ENCODE results near the gene OR2T4. TPM values are rescaled to one million over a fixed set of nuclear protein-coding genes. Genes with fewer than 3 reads are reported as not detected.

OR2T4 gene
- total RNA-seq: not detected in 2 replicates

- no peaks in the 10 kb centered on the region for H3K27me3 ChIP-seq (ENCODE audit: control insufficient read depth, insufficient read depth, low read length)
These were observed at the start of gene OR2T4 for GRCh38 chr1:248361121-248361715. Gene OR2T4, plus strand, starts transcription at chr1:248361665. Its CDS starts 0 bp downstream, at chr1:248361665.

GRCh38 chr1:248316796-248317195 lies 44.7 kb upstream of the OR2T4 start:
- DNase-seq (ENCODE audit: low read depth): no peak
- no peaks in the 10 kb centered on the region for H3K36me3 ChIP-seq (ENCODE audit: control insufficient read depth, insufficient read depth, low read length)
- no peak overlapping the region for H3K4me3 ChIP-seq (ENCODE audit: low read depth, low read length)
- TF ChIP-seq CTCF (IDR thresholded peaks at IDR 0.05; ENCODE audit: insufficient read depth, low read length, poor library complexity, severe bottlenecking): no peak
- no peaks in the 10 kb centered on the region for H3K27me3 ChIP-seq (ENCODE audit: control insufficient read depth, insufficient read depth, low read length)

More at GRCh38 chr1:248361121-248361715, at the start of gene OR2T4:
- Histone ChIP-seq H3K4me3 (ENCODE audit: low read depth, low read length) (no peak within 1 kb of the TSS), H3K36me3 (ENCODE audit: control insufficient read depth, insufficient read depth, low read length) (no peaks in the 10 kb centered on the region)
- no peak for TF ChIP-seq CTCF (IDR thresholded peaks at IDR 0.05; ENCODE audit: insufficient read depth, low read length, poor library complexity, severe bottlenecking)
- no peak for DNase-seq (ENCODE audit: low read depth)

- no peaks in the 10 kb centered on the region for H3K36me3 ChIP-seq (ENCODE audit: control insufficient read depth, insufficient read depth, low read length)
- no peak for DNase-seq (ENCODE audit: low read depth)
- no peak within 1 kb of the TSS for H3K4me3 ChIP-seq (ENCODE audit: low read depth, low read length)
- no peaks in the 10 kb centered on the region for H3K27me3 ChIP-seq (ENCODE audit: control insufficient read depth, insufficient read depth, low read length)
- TF ChIP-seq CTCF (IDR thresholded peaks at IDR 0.05; ENCODE audit: insufficient read depth, low read length, poor library complexity, severe bottlenecking): no peak
These were observed 37.0 kb upstream of the OR2T4 start, which contains the start of gene OR2M7 for GRCh38 chr1:248324468-248324867. Gene OR2M7, minus strand, starts transcription at chr1:248324568. Its CDS starts 0 bp downstream, at chr1:248324568.

GRCh38 chr1:248343451-248343850 lies 18.0 kb upstream of the OR2T4 start:
- no peak for TF ChIP-seq CTCF (IDR thresholded peaks at IDR 0.05; ENCODE audit: insufficient read depth, low read length, poor library complexity, severe bottlenecking)

GRCh38 chr1:248348475-248348874 lies 13.0 kb upstream of the OR2T4 start, which contains the start of gene OR14C36:
Gene OR14C36, plus strand, starts transcription at chr1:248348775. Its CDS starts 0 bp downstream, at chr1:248348775.
- TF ChIP-seq CTCF (IDR thresholded peaks at IDR 0.05; ENCODE audit: insufficient read depth, low read length, poor library complexity, severe bottlenecking): no peak
- no peaks in the 10 kb centered on the region for H3K36me3 ChIP-seq (ENCODE audit: control insufficient read depth, insufficient read depth, low read length)
- no peaks in the 10 kb centered on the region for H3K27me3 ChIP-seq (ENCODE audit: control insufficient read depth, insufficient read depth, low read length)
- no peak for DNase-seq (ENCODE audit: low read depth)
- no peak within 1 kb of the TSS for H3K4me3 ChIP-seq (ENCODE audit: low read depth, low read length)

More at GRCh38 chr1:248343451-248343850, 18.0 kb upstream of the OR2T4 start:
- Histone ChIP-seq H3K27me3 (ENCODE audit: control insufficient read depth, insufficient read depth, low read length) (no peaks in the 10 kb centered on the region), H3K36me3 (ENCODE audit: control insufficient read depth, insufficient read depth, low read length) (no peaks in the 10 kb centered on the region), H3K4me3 (ENCODE audit: low read depth, low read length) (no peak overlapping the region)
- no peak for DNase-seq (ENCODE audit: low read depth)

GRCh38 chr1:248359415-248359814 lies 2.0 kb upstream of the OR2T4 start:
- no peaks in the 10 kb centered on the region for H3K36me3 ChIP-seq (ENCODE audit: control insufficient read depth, insufficient read depth, low read length)
- TF ChIP-seq CTCF (IDR thresholded peaks at IDR 0.05; ENCODE audit: insufficient read depth, low read length, poor library complexity, severe bottlenecking): no peak
- no peak for DNase-seq (ENCODE audit: low read depth)
- H3K27me3 ChIP-seq (ENCODE audit: control insufficient read depth, insufficient read depth, low read length): no peaks in the 10 kb centered on the region
- H3K4me3 ChIP-seq (ENCODE audit: low read depth, low read length): no peak overlapping the region
